H1 (cell line): ENCODE results near the gene EME2. TPM values are rescaled to one million over a fixed set of nuclear protein-coding genes. Genes with fewer than 3 reads are reported as not detected.

Source experiments
- CTCF ChIA-PET: fragments of 300-600 bp; sonication (Branson Sonifier 250); formaldehyde crosslinking; loops from one replicate; lab custom pipeline; 2021; ENCODE audit not compliant: partially characterized antibody; lab: Charles Lee
- POLR2A ChIA-PET: fragments of 300-600 bp; sonication (Branson Sonifier 250); formaldehyde crosslinking; loops from one replicate; lab custom pipeline; 2021; ENCODE audit warnings: inconsistent platforms; ENCODE audit not compliant: partially characterized antibody; lab: Charles Lee
- DNase-seq, 2 experiments: peaks; one replicate each; pipeline versions ENCODE4 v3.0.0 to v3.0.0-alpha.2; 2010 to 2022; ENCODE audit warnings: low spot score in 2 of 2, low read depth in 1 of 2, mixed read lengths in 1 of 2
- FAIRE-seq: peaks from 2 replicates; lab custom pipeline; 2011; peaks lifted over from hg19 to GRCh38; lab: Jason Lieb, UNC
- H2AFZ ChIP-seq: 2 replicates; pipeline ENCODE4 v1.8.1; 2012; ENCODE audit warnings: low read length, inconsistent platforms
- H2AK5ac ChIP-seq: 2 replicates; pipeline ENCODE4 v1.6.1; 2013; ENCODE audit warnings: low read depth, low read length
- H2BK120ac ChIP-seq: replicated peaks from 2 replicates; pipeline ENCODE3; 2013; ENCODE audit warnings: low read depth, low read length, inconsistent platforms
- H2BK12ac ChIP-seq: 2 replicates; pipeline ENCODE4 v1.6.1; 2013; ENCODE audit warnings: low read depth, low read length
- H2BK15ac ChIP-seq: 2 replicates; pipeline ENCODE4 v1.6.1; 2013; ENCODE audit warnings: low read length
- H2BK20ac ChIP-seq: 2 replicates; pipeline ENCODE4 v1.6.1; 2013; ENCODE audit warnings: low read length
- H2BK5ac ChIP-seq: 2 replicates; pipeline ENCODE4 v1.6.1; 2013; ENCODE audit warnings: low read depth, low read length
- H3K14ac ChIP-seq: 2 replicates; pipeline ENCODE4 v1.6.1; 2013; ENCODE audit warnings: inconsistent platforms; ENCODE audit not compliant: insufficient read length
- H3K18ac ChIP-seq: 2 replicates; pipeline ENCODE4 v1.6.1; 2013; ENCODE audit warnings: low read length; ENCODE audit errors: extremely low read depth
- H3K23ac ChIP-seq: 2 replicates; pipeline ENCODE4 v1.6.1; 2013; ENCODE audit warnings: inconsistent platforms; ENCODE audit not compliant: insufficient read length
- H3K23me2 ChIP-seq: 2 replicates; pipeline ENCODE4 v1.6.1; 2013; ENCODE audit warnings: low read depth, low read length
- H3K27ac ChIP-seq: 2 replicates; pipeline ENCODE4 v1.6.1; 2011; ENCODE audit warnings: low read depth, low read length, inconsistent platforms
- H3K27me3 ChIP-seq, 4 experiments: replicated peaks in 1 of 4; 1 replicate in 1 of 4; 2 replicates in 3 of 4; pipeline versions ENCODE4 v1.6.1 to v1.8.1; 2011 to 2013; ENCODE audit warnings: low read length in 3 of 4, mild to moderate bottlenecking in 3 of 4, inconsistent platforms in 2 of 4, mixed read lengths in 2 of 4, moderate library complexity in 1 of 4; ENCODE audit not compliant: control insufficient read depth in 3 of 4, insufficient read depth in 3 of 4; ENCODE audit errors: extremely low read depth in 1 of 4
- H3K36me3 ChIP-seq, 4 experiments: 2 replicates each; pipeline versions ENCODE4 v1.6.1 to v1.8.1; 2011 to 2013; ENCODE audit warnings: mild to moderate bottlenecking in 4 of 4, low read length in 3 of 4, moderate library complexity in 2 of 4, control low read depth in 1 of 4, inconsistent platforms in 1 of 4; ENCODE audit not compliant: insufficient read depth in 4 of 4, control insufficient read depth in 2 of 4
- H3K4ac ChIP-seq: replicated peaks from 2 replicates; pipeline ENCODE3; 2013; ENCODE audit warnings: low read length, low read depth, mixed read lengths, inconsistent platforms; ENCODE audit not compliant: insufficient read length
- H3K4me1 ChIP-seq, 4 experiments: replicated peaks in 1 of 4; 1 replicate in 1 of 4; 2 replicates in 3 of 4; pipeline versions ENCODE4 v1.6.1 to v1.8.1; 2011 to 2013; ENCODE audit warnings: low read length in 3 of 4, inconsistent platforms in 2 of 4, mixed read lengths in 1 of 4; ENCODE audit not compliant: insufficient read depth in 4 of 4, control insufficient read depth in 3 of 4
- H3K4me2 ChIP-seq, 2 experiments: 2 replicates each; pipeline versions ENCODE4 v1.6.1 to v1.8.1; 2011 to 2013; ENCODE audit warnings: low read depth in 2 of 2, low read length in 2 of 2, control low read depth in 1 of 2, inconsistent platforms in 1 of 2, mild to moderate bottlenecking in 1 of 2; ENCODE audit not compliant: insufficient read depth in 1 of 2
- H3K4me3 ChIP-seq, 4 experiments: fragments of 200-600, 300-600 bp in 1 of 4; sonication (generic), shearing (Covaris generic), sonication (Bioruptor Twin) in 1 of 4; 2 replicates each; pipeline versions ENCODE4 v1.5.1 to v1.8.1; 2011 to 2016; ENCODE audit warnings: low read length in 4 of 4, low read depth in 3 of 4, control low read depth in 2 of 4, inconsistent platforms in 2 of 4, mild to moderate bottlenecking in 2 of 4, mixed read lengths in 1 of 4, moderate library complexity in 1 of 4; ENCODE audit not compliant: insufficient read depth in 2 of 4; ENCODE audit errors: extremely low read depth in 1 of 4
- H3K56ac ChIP-seq: replicated peaks from 2 replicates; pipeline ENCODE3; 2013; ENCODE audit warnings: low read depth, mild to moderate bottlenecking, mixed read lengths, low read length, inconsistent platforms; ENCODE audit not compliant: insufficient read length
- H3K79me1 ChIP-seq: 2 replicates; pipeline ENCODE4 v1.6.1; 2013; ENCODE audit warnings: low read depth, low read length, control low read depth
- H3K79me2 ChIP-seq, 2 experiments: 2 replicates each; pipeline versions ENCODE4 v1.6.1 to v1.8.1; 2012 to 2013; ENCODE audit warnings: low read length in 2 of 2, mild to moderate bottlenecking in 2 of 2, inconsistent platforms in 1 of 2; ENCODE audit not compliant: insufficient read depth in 2 of 2, control insufficient read depth in 1 of 2
- H3K9ac ChIP-seq, 4 experiments: replicated peaks in 1 of 4; 1 replicate in 1 of 4; 2 replicates in 3 of 4; pipeline versions ENCODE4 v1.6.1 to v1.8.1; 2011 to 2013; ENCODE audit warnings: low read depth in 3 of 4, low read length in 3 of 4, control low read depth in 2 of 4, mild to moderate bottlenecking in 2 of 4, moderate library complexity in 2 of 4, inconsistent platforms in 1 of 4; ENCODE audit errors: extremely low read depth in 1 of 4
- H3K9me3 ChIP-seq, 2 experiments: 2 replicates each; pipeline versions ENCODE4 v1.6.1 to v1.8.1; 2012 to 2013; ENCODE audit warnings: mild to moderate bottlenecking in 2 of 2, moderate library complexity in 2 of 2, control low read depth in 1 of 2, inconsistent platforms in 1 of 2, low read depth in 1 of 2, low read length in 1 of 2, mixed read lengths in 1 of 2; ENCODE audit not compliant: insufficient read depth in 2 of 2
- H4K20me1 ChIP-seq, 2 experiments: replicated peaks in 1 of 2; 2 replicates each; pipeline versions ENCODE3 to v1.8.1; 2011 to 2013; ENCODE audit warnings: inconsistent platforms in 2 of 2, low read length in 2 of 2, mild to moderate bottlenecking in 1 of 2; ENCODE audit not compliant: insufficient read depth in 2 of 2, control insufficient read depth in 1 of 2
- H4K5ac ChIP-seq: 2 replicates; pipeline ENCODE4 v1.6.1; 2013; ENCODE audit warnings: low read length, low read depth, mixed read lengths, inconsistent platforms; ENCODE audit not compliant: insufficient read length
- H4K8ac ChIP-seq: 2 replicates; pipeline ENCODE4 v1.8.0; 2013; ENCODE audit warnings: mild to moderate bottlenecking, moderate library complexity, low read length, inconsistent platforms; ENCODE audit not compliant: insufficient read depth; ENCODE audit errors: extremely low read depth
- H4K91ac ChIP-seq: replicated peaks from 2 replicates; pipeline ENCODE3; 2013; ENCODE audit warnings: low read length, mixed read lengths, inconsistent platforms; ENCODE audit not compliant: insufficient read length
- ASH2L ChIP-seq: fragments of 200-600, 300-600 bp; sonication (generic); IDR thresholded peaks from one replicate; pipeline ENCODE4 v1.7.1; 2017; ENCODE audit warnings: low read length
- CREB1 ChIP-seq: IDR thresholded peaks from 2 replicates; pipeline ENCODE4 v1.6.1; 2012; ENCODE audit warnings: inconsistent platforms
- FOSL1 ChIP-seq: IDR thresholded peaks from 2 replicates; pipeline ENCODE4 v1.6.1; 2011; ENCODE audit warnings: mild to moderate bottlenecking, low read depth, low read length, moderate library complexity; ENCODE audit not compliant: insufficient read depth
- GTF2F1 ChIP-seq: IDR thresholded peaks from 2 replicates; pipeline ENCODE4 v1.6.1; 2012; ENCODE audit warnings: low read depth, low read length, improper control_type of control experiment, borderline replicate concordance
- JUN ChIP-seq: IDR thresholded peaks from 2 replicates; pipeline ENCODE4 v1.6.1; 2011; ENCODE audit warnings: low read depth, mild to moderate bottlenecking, improper control_type of control experiment, low read length
- KDM1A ChIP-seq: fragments of 200-600, 300-600 bp; sonication (generic); IDR thresholded peaks from 2 replicates; pipeline ENCODE4 v1.7.1; 2016; ENCODE audit warnings: mild to moderate bottlenecking, low read length, borderline replicate concordance
- RBBP5 ChIP-seq: IDR thresholded peaks from 2 replicates; pipeline ENCODE4 v1.7.1; 2012; ENCODE audit warnings: low read depth, mild to moderate bottlenecking, inconsistent platforms, low read length, moderate library complexity, borderline replicate concordance
- RFX5 ChIP-seq: IDR thresholded peaks from 2 replicates; pipeline ENCODE4 v1.6.1; 2011; ENCODE audit warnings: low read depth, low read length, improper control_type of control experiment, borderline replicate concordance
- SP1 ChIP-seq: IDR thresholded peaks from 2 replicates; pipeline ENCODE4 v1.6.1; 2011; ENCODE audit warnings: low read depth, low read length
- WGBS, 2 experiments: shearing (Covaris generic) in 1 of 2; methylation state at CpG; one replicate each; pipeline versions ENCODE4 v1.1.6 to v1.1.7; 2013 to 2015; ENCODE audit warnings: low lambda C conversion rate in 2 of 2, mixed read lengths in 2 of 2, inconsistent platforms in 1 of 2, low coverage in 1 of 2, missing lambda C conversion rate in 1 of 2; ENCODE audit not compliant: insufficient replicate concordance in 2 of 2, insufficient coverage in 1 of 2, insufficient read length in 1 of 2; ENCODE audit errors: extremely low coverage in 1 of 2, missing lambda C conversion rate in 1 of 2; 5-methylcytosine and 5-hydroxymethylcytosine counted together
- polyA plus RNA-seq, 7 experiments: library from polyadenylated mRNA; depleted of rRNA in 3 of 7; stranded (reverse) in 5 of 7; unstranded in 2 of 7; fragments of >200 nt in 5 of 7; fragments of 200-250 nt in 2 of 7; gene quantifications; 1 replicate in 5 of 7; 2 replicates in 1 of 7; 4 replicates in 1 of 7; pipeline versions ENCODE4 v1.2.1 to v1.2.3, GENCODE V29; 2011 to 2013; ENCODE audit warnings: missing spikeins in 2 of 7, mixed read lengths in 2 of 7
- total RNA-seq: library from RNA; stranded (reverse); fragmentation: NEBNext Ultra II Directional; extraction: Animal tissue kit (Norgen Biotek cat#: 25700); gene quantifications from 2 replicates; pipeline ENCODE4 v1.2.1, GENCODE V29; 2021
- TF ChIP-seq, protein P1 (sequence below): IDR thresholded peaks from 2 replicates; pipeline ENCODE4 v1.6.1; 2012; ENCODE audit warnings: low read length, inconsistent platforms

The EME2 gene
- total and polyA plus RNA-seq, 2 of the 8 experiments (the other 6 are each of a cell fraction or from before 2014, with no cell fraction given), result 13.1 to 19.7 TPM

DNA sequence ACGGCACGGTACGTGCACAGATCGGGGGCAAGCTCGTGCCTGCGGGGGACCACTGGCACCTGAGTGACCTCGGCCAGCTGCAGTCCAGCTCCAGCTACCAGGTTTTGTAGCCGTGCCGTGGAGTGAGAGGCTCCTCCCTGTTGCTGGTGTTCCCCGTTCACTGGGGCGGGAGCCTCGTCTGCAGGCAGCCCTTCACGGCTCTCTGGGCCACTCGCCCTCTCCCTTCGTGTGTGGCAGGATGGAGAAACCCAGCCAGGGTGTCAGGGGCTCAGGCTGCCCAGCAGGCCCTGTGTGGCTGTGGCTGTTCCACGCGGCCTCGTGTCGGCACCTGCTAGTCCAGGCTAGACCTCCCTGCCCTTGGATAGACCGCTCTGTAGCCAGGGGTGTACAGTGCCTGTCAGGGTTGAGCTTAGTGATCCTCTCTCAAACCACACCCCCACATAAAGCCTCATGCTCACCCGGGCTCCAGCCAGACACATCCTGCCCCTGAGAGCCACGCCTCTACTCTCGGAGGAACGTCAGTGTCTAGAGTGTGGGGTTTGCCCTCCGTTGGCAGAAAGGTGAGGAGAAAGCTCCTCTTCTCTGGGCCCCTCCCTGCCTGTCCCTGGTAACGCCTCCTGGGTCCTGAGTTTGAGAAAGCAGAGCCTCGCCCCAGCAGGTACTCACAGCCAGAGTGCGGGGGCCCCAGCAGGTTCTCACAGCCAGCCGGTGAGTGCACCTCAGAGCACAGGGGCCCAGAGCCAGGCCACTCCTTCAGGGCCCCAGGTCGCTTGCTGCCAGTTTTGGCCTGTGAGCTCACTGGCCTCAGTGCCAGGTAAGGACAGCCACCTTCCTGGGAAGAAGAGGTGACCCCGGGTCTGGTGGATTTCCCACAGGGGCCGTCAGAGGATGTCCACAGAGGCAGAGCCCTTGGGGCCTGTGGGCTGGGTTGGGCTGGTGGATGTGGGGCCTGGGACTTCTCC is 29.0 kb upstream of the EME2 start:
- Histone ChIP-seq H3K27ac (no peak overlapping the region), H3K14ac (no peak overlapping the region), H3K4me1 (no peaks in the 10 kb centered on the region), H4K8ac (no peak overlapping the region), H2BK120ac (no peak overlapping the region), H3K9ac (no peak overlapping the region), H2BK5ac (no peak overlapping the region; the same call in 1 of the 2 replicates), H3K9me3 (peaks cover 13 to 18% of the 10 kb centered on the region in 2 experiments), H3K4ac (no peak overlapping the region), H3K79me1 (0 out of 2 replicates have a peak, but pooled peaks cover 5% of the 10 kb centered on the region), H4K5ac (no peak overlapping the region), H3K56ac (no peak overlapping the region), H3K18ac (no peak overlapping the region), H3K4me3 (no peak overlapping the region), H3K23ac (no peak overlapping the region), H4K20me1 (peaks cover 0 to 8% of the 10 kb centered on the region in 2 experiments), H2BK12ac (no peak overlapping the region), H2AK5ac (no peak overlapping the region), H2AFZ (no peak overlapping the region), H3K79me2 (no peaks in the 10 kb centered on the region), H3K4me2 (no peak overlapping the region), H4K91ac (no peak overlapping the region), H2BK20ac (no peak overlapping the region), H2BK15ac (no peak overlapping the region), H3K23me2 (no peaks in the 10 kb centered on the region), H3K36me3 (peaks cover 0 to 6% (median under 1%) of the 10 kb centered on the region in 4 experiments; a peak in 3 of 8 replicates), H3K27me3 (no peaks in the 10 kb centered on the region)
- DNase-seq, result no peak
- FAIRE-seq, result no peak
- ChIA-PET CTCF (interaction anchor here (0.7 to 3.1 kb wide), 3 partner anchors 21 to 229 kb away, joined by 3 to 12 read pairs (median 3); no protein-coding TSS in a partner anchor), POLR2A (interaction anchor here (0.6 to 1.9 kb wide), 9 partner anchors 10 to 395 kb away, joined by 3 to 5 read pairs (median 4); partner anchors contain the start of genes JPT2 and MAPK8IP3)
- WGBS, 2 experiments, result 93% methylated on average over 27 of the region's 32 CpGs; no CpG with 5 or more reads in 1 of the 2 experiments
- TF ChIP-seq GTF2F1 (no peak), RFX5 (no peak), FOSL1 (no peak), JUN (no peak), ASH2L (no peak), SP1 (no peak), KDM1A (no peak), RBBP5 (no peak), CREB1 (no peak)
- TF ChIP-seq, protein P1, sequence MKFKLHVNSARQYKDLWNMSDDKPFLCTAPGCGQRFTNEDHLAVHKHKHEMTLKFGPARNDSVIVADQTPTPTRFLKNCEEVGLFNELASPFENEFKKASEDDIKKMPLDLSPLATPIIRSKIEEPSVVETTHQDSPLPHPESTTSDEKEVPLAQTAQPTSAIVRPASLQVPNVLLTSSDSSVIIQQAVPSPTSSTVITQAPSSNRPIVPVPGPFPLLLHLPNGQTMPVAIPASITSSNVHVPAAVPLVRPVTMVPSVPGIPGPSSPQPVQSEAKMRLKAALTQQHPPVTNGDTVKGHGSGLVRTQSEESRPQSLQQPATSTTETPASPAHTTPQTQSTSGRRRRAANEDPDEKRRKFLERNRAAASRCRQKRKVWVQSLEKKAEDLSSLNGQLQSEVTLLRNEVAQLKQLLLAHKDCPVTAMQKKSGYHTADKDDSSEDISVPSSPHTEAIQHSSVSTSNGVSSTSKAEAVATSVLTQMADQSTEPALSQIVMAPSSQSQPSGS, result no peak
